MM.1S (cell line): Measurements from ENCODE around the gene JSRP1.

Experiments
- DNase-seq: peaks from one replicate; pipeline ENCODE4 v3.0.0-alpha.2; 2015
- H2AFZ ChIP-seq: fragments of 300-600 bp; sonication (generic); 2 replicates; pipeline ENCODE4 v1.6.0; 2016; ENCODE audit warnings: antibody characterized with exemption, low read length
- H3F3A ChIP-seq: fragments of 300-600 bp; sonication (generic); 2 replicates; pipeline ENCODE4 v1.6.1; 2016; ENCODE audit warnings: mild to moderate bottlenecking, antibody characterized with exemption, low read length, moderate library complexity, mixed read lengths; ENCODE audit not compliant: insufficient read depth
- H3K27ac ChIP-seq: fragments of 300-600 bp; sonication (generic); 2 replicates; pipeline ENCODE4 v1.5.1; 2016; ENCODE audit warnings: mild to moderate bottlenecking, low read length
- H3K27me3 ChIP-seq: fragments of 300-600 bp; sonication (generic); replicated peaks from 2 replicates; pipeline ENCODE4 v1.6.0; 2016; ENCODE audit warnings: low read length; ENCODE audit not compliant: insufficient read depth
- H3K36me3 ChIP-seq: fragments of 300-600 bp; sonication (generic); replicated peaks from 2 replicates; pipeline ENCODE4 v1.6.1; 2016; ENCODE audit warnings: mild to moderate bottlenecking, low read length, mixed read lengths; ENCODE audit not compliant: insufficient read depth
- H3K4me1 ChIP-seq: fragments of 300-600 bp; sonication (generic); 2 replicates; pipeline ENCODE4 v1.6.1; 2016; ENCODE audit warnings: low read length, mixed read lengths
- H3K4me2 ChIP-seq: fragments of 300-600 bp; sonication (generic); 2 replicates; pipeline ENCODE4 v1.6.0; 2016; ENCODE audit warnings: low read depth, low read length
- H3K4me3 ChIP-seq: fragments of 300-600 bp; sonication (generic); 2 replicates; pipeline ENCODE4 v1.5.1; 2016; ENCODE audit warnings: low read length, mixed read lengths
- H3K79me2 ChIP-seq: fragments of 300-600 bp; sonication (generic); 2 replicates; pipeline ENCODE4 v1.6.1; 2016; ENCODE audit warnings: mixed run types, low read length, mixed read lengths
- H3K9ac ChIP-seq: fragments of 300-600 bp; sonication (generic); 2 replicates; pipeline ENCODE4 v1.6.1; 2016; ENCODE audit warnings: low read length, mixed read lengths
- H3K9me2 ChIP-seq: fragments of 300-600 bp; sonication (generic); replicated peaks from 2 replicates; pipeline ENCODE4 v1.6.1; 2016; ENCODE audit warnings: mild to moderate bottlenecking, low read length, mixed read lengths; ENCODE audit not compliant: insufficient read depth
- H3K9me3 ChIP-seq: fragments of 300-600 bp; sonication (generic); replicated peaks from 2 replicates; pipeline ENCODE4 v1.6.1; 2016; ENCODE audit warnings: mild to moderate bottlenecking, low read length, mixed read lengths; ENCODE audit not compliant: insufficient read depth
- H4K20me1 ChIP-seq: fragments of 300-600 bp; sonication (generic); 2 replicates; pipeline ENCODE4 v1.6.1; 2016; ENCODE audit warnings: mild to moderate bottlenecking, low read length, moderate library complexity, mixed read lengths; ENCODE audit not compliant: insufficient read depth
- EZH2 ChIP-seq: fragments of 300-600 bp; sonication (generic); optimal IDR thresholded peaks from 2 replicates; pipeline ENCODE3; 2017; ENCODE audit warnings: low read depth, mild to moderate bottlenecking, antibody characterized with exemption, low read length, mixed read lengths
- EZH2phosphoT487 ChIP-seq: fragments of 300-600 bp; sonication (generic); IDR thresholded peaks from 2 replicates; pipeline ENCODE4 v1.6.1; 2018; ENCODE audit warnings: antibody characterized with exemption, low read length
- TF ChIP-seq, protein P1 (sequence below): fragments of 300-600 bp; sonication (generic); IDR thresholded peaks from 2 replicates; pipeline ENCODE4 v1.5.1; 2016; ENCODE audit warnings: antibody characterized with exemption, low read length, mixed read lengths

Gene JSRP1

DNA sequence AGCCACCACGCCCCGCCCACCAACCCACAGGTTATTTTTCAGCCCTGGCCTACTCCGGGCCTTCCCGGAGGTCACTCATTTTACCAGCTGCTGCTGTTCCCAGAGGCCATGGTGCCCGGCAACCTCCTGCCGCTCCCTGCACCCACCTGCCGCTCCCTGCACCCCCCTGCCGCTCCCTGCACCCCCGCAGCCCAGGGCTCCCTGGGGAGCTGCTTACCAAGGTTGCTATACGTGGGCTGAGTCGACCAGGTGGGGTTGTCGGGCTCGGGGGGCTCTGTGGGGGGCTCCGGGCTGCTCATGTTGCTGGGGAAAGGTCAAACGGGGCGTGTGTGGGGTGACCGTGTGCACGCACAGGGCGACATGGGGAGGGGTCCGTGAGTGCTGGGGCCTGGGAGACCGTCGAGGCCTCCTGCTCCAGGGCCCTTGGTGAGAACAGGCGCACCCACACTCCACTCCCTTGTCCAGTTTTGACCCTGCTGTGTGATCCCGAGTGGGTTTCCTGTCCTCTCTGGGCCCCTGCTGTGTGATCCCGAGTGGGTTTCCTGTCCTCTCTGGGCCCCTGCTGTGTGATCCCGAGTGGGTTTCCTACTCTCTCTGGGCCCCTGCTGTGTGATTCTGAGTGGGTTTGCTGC is 24.5 kb upstream of the JSRP1 start:
- no peak for DNase-seq
- Histone ChIP-seq H3K9me2 (no peaks in the 10 kb centered on the region), H3K27me3 (0 out of 2 replicates have a peak, but pooled peaks cover 4% of the 10 kb centered on the region), H3K4me2 (no peak overlapping the region), H3F3A (no peaks in the 10 kb centered on the region), H4K20me1 (no peaks in the 10 kb centered on the region), H3K9me3 (no peaks in the 10 kb centered on the region), H3K36me3 (no peaks in the 10 kb centered on the region), H3K4me3 (no peak overlapping the region), H2AFZ (no peak overlapping the region), H3K9ac (no peak overlapping the region), H3K4me1 (no peaks in the 10 kb centered on the region), H3K27ac (no peak overlapping the region), H3K79me2 (no peaks in the 10 kb centered on the region)
- TF ChIP-seq EZH2 (no peak), EZH2phosphoT487 (no peak)
- TF ChIP-seq, protein P1, sequence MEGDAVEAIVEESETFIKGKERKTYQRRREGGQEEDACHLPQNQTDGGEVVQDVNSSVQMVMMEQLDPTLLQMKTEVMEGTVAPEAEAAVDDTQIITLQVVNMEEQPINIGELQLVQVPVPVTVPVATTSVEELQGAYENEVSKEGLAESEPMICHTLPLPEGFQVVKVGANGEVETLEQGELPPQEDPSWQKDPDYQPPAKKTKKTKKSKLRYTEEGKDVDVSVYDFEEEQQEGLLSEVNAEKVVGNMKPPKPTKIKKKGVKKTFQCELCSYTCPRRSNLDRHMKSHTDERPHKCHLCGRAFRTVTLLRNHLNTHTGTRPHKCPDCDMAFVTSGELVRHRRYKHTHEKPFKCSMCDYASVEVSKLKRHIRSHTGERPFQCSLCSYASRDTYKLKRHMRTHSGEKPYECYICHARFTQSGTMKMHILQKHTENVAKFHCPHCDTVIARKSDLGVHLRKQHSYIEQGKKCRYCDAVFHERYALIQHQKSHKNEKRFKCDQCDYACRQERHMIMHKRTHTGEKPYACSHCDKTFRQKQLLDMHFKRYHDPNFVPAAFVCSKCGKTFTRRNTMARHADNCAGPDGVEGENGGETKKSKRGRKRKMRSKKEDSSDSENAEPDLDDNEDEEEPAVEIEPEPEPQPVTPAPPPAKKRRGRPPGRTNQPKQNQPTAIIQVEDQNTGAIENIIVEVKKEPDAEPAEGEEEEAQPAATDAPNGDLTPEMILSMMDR, result no peak

DNA sequence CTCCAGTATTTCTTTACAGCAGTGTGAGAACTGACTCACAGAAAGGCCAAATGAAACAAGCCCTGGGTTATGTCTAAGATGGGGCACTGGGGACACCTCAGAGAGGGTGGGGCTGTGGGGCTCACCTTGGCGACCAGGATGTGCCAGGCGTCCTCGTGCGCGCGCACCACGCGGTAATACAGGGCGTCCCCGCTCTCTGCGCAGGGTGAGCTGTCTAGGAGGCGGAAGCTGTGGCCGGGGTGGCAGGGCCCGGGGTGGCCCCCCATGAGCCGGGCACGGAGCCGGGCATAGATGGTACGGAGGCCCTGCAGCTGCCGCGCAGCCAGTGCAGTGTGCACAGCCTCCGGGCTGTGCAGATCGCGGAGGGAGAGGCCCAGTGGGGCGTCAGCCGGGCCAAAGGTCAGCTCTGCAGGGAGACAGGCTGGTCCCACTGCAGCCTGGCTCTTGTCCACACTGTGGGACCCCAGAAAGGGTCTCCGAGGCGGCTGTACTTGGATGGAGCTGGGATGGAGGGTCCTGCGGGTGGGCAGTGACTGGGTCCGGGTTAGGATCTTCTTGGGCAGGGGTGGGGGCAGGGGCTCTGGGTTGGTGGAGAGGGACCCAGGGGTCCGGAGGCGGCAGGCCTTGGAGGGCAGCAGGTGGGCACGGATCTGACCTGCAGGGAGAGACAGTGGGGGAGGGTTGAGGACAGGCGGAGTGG is 22.4 kb upstream of the JSRP1 start:
- H3K27ac ChIP-seq, result no peak overlapping the region
- no peaks in the 10 kb centered on the region for H3K36me3 ChIP-seq
- H3K9ac ChIP-seq, result no peak overlapping the region
- H3F3A ChIP-seq, result 0 out of 2 replicates have a peak, but pooled peaks cover 7% of the 10 kb centered on the region
- H3K27me3 ChIP-seq, result 0 out of 2 replicates have a peak, but pooled peaks cover 4% of the 10 kb centered on the region
- peaks cover 7% of the 10 kb centered on the region for H3K4me1 ChIP-seq
- no peaks in the 10 kb centered on the region for H3K9me2 ChIP-seq
- H3K9me3 ChIP-seq, result no peaks in the 10 kb centered on the region
- H3K4me2 ChIP-seq, result no peak overlapping the region
- H3K79me2 ChIP-seq, result peaks cover 16% of the 10 kb centered on the region
- no peak for DNase-seq
- no peak overlapping the region for H3K4me3 ChIP-seq
- no peak for TF ChIP-seq EZH2
- TF ChIP-seq, protein P1, result no peak
- no peak for TF ChIP-seq EZH2phosphoT487
- 0 out of 2 replicates have a peak, but pooled peaks cover under 1% of the 10 kb centered on the region for H4K20me1 ChIP-seq
- H2AFZ ChIP-seq, result no peak overlapping the region

DNA sequence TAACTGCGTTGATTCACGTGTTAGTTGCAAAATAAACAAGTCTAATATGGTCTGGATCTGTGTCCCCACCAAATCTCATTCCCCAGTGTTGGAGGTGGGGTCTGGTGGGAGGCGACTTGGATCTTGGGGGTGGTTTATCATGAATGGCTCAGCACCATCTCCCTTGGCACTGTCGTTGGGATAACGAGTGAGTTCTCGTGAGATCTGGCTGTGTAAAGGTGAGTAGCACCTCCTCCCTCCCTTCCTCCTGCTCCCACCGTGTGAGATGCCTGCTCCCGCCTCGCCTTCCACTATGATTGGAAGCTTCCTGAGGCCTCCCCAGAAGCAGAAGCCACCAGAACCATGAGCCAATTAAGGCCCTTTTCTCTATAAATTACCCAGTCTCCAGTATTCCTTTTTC is 20.9 kb upstream of the JSRP1 start:
- Histone ChIP-seq H3K9me3 (no peaks in the 10 kb centered on the region), H3F3A (peaks cover 22% of the 10 kb centered on the region), H3K4me3 (no peak overlapping the region), H3K79me2 (peaks cover 30% of the 10 kb centered on the region), H3K27me3 (no peaks in the 10 kb centered on the region), H3K9me2 (no peaks in the 10 kb centered on the region), H2AFZ (no peak overlapping the region), H3K9ac (no peak overlapping the region), H3K4me2 (no peak overlapping the region), H3K27ac (no peak overlapping the region), H3K36me3 (peaks cover 9% of the 10 kb centered on the region; the same call in 1 of the 2 replicates), H3K4me1 (peaks cover 18% of the 10 kb centered on the region), H4K20me1 (peaks cover 14% of the 10 kb centered on the region)
- TF ChIP-seq EZH2 (no peak), EZH2phosphoT487 (no peak)
- TF ChIP-seq, protein P1, result no peak
- DNase-seq, result no peak
